SK-N-SH treated with all-trans-retinoic acid at 6 μM for 48 hours (cell line): ENCODE results near the gene SMIM14.

ENCODE experiments used
- ARNTL ChIP-seq: fragments of 450-650 bp; formaldehyde crosslinking; IDR thresholded peaks from 2 replicates; pipeline ENCODE4 v1.5.0; 2020; ENCODE audit warnings: low read depth, mild to moderate bottlenecking, moderate library complexity, borderline replicate concordance
- CREB5 ChIP-seq: fragments of 250-450 bp; sonication (Bioruptor Pico); IDR thresholded peaks from 2 replicates; pipeline ENCODE4 v1.5.1; 2020; ENCODE audit warnings: low read depth, mild to moderate bottlenecking, moderate library complexity
- PATZ1 ChIP-seq: fragments of 250-450 bp; sonication (Bioruptor Pico); IDR thresholded peaks from 2 replicates; pipeline ENCODE4 v1.8.0; 2020; ENCODE audit warnings: mild to moderate bottlenecking, moderate library complexity, borderline replicate concordance
- ZFP30 ChIP-seq: fragments of 450-650 bp; formaldehyde crosslinking; IDR thresholded peaks from 2 replicates; pipeline ENCODE4 v1.5.0; 2022; ENCODE audit warnings: mild to moderate bottlenecking, moderate library complexity

DNA sequence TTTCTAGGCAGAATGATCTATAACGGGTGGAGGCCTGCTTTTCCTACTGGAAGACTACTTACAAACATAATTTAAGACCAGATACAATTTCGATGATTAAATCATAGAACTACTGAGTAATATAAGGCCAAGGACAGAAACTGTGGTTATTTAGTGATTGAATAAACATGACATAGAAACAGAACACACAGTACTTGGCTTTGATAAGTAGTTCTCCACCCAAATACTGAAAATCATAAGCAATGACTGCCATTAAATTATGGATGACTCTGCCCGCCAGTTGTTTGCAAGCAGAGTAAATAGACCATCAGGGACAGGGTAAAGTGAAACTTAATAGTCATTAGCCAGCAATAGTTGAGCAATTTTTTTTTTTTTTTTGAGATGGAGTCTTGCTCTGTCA is 17.2 kb upstream of the SMIM14 start:
- TF ChIP-seq CREB5 (CRISPR knock-in tag) = no peak
- no peak for TF ChIP-seq PATZ1 (CRISPR knock-in tag)
- TF ChIP-seq ZFP30 (CRISPR knock-in tag) = no peak
- TF ChIP-seq ARNTL = no peak
